HG02763 (cell line): Measurements from ENCODE around the gene KLHL26.

Source experiments
- ATAC-seq: cut with Tn5 transposase; IDR thresholded peaks from one replicate; pipeline ENCODE4 v1.9.1; 2021; ENCODE audit warnings: mild to moderate bottlenecking, moderate library complexity; ENCODE audit not compliant: unreplicated experiment

KLHL26 gene

GRCh38 chr19:18601875-18602274, 35.0 kb upstream of the KLHL26 start:
- ATAC-seq: no peak

GRCh38 chr19:18603255-18603957, 33.4 kb upstream of the KLHL26 start:
- ATAC-seq: no peak

GRCh38 chr19:18603958-18604819, 32.6 kb upstream of the KLHL26 start:
- no peak for ATAC-seq

GRCh38 chr19:18604820-18605159, 32.0 kb upstream of the KLHL26 start:
- no peak for ATAC-seq

GRCh38 chr19:18605196-18605545, 31.7 kb upstream of the KLHL26 start:
- ATAC-seq: no peak

GRCh38 chr19:18605546-18606280, 31.1 kb upstream of the KLHL26 start:
- ATAC-seq: no peak

GRCh38 chr19:18606281-18607225, 30.3 kb upstream of the KLHL26 start, which contains the start of gene CRLF1:
CRLF1 (minus strand) TSS chr19:18606799; CDS start chr19:18606656, 143 bp downstream.
- ATAC-seq: no peak

GRCh38 chr19:18607226-18608101, 29.4 kb upstream of the KLHL26 start:
- ATAC-seq: no peak

- no peak for ATAC-seq
These were observed 28.6 kb upstream of the KLHL26 start for GRCh38 chr19:18608102-18608804.

GRCh38 chr19:18608805-18609716, 27.8 kb upstream of the KLHL26 start:
- ATAC-seq: no peak

- no peak for ATAC-seq
These were observed 27.1 kb upstream of the KLHL26 start for GRCh38 chr19:18609717-18610051.

- no peak for ATAC-seq
These were observed 26.6 kb upstream of the KLHL26 start for GRCh38 chr19:18610245-18610555.

GRCh38 chr19:18610556-18611326, 26.1 kb upstream of the KLHL26 start:
- no peak for ATAC-seq

GRCh38 chr19:18611327-18612050, 25.3 kb upstream of the KLHL26 start:
- no peak for ATAC-seq

- no peak for ATAC-seq
These were observed 24.6 kb upstream of the KLHL26 start for GRCh38 chr19:18612051-18612771.
